A673 (cell line): ENCODE measurements around the gene RHOBTB1. TPM values are rescaled to one million over a fixed set of nuclear protein-coding genes. Genes with fewer than 3 reads are reported as not detected.

Experiments used
- BruUV-seq: library from RNA; stranded (reverse); fragments of 400-500 nt; replicated peaks from 2 replicates; lab custom pipeline; 2021; lab: Mats Ljungman, UMichigan
- CTCF ChIA-PET: fragments of 300-600 bp; sonication (Branson Sonifier 250); formaldehyde crosslinking; loops from one replicate; lab custom pipeline; 2022; ENCODE audit warnings: antibody characterized with exemption; lab: Charles Lee
- POLR2A ChIA-PET: fragments of 300-600 bp; sonication (Branson Sonifier 250); formaldehyde crosslinking; loops from one replicate; lab custom pipeline; 2022; ENCODE audit warnings: antibody characterized with exemption; ENCODE audit not compliant: low non-redundant PET; lab: Charles Lee
- DNase-seq: peaks from one replicate; pipeline ENCODE4 v3.0.0-alpha.2; 2015; ENCODE audit warnings: low spot score
- H3K27ac ChIP-seq: fragments of 200-600 bp; sonication (generic); 2 replicates; pipeline ENCODE4 v1.5.1; 2016; ENCODE audit warnings: mixed run types, low read depth, mild to moderate bottlenecking, mixed read lengths, antibody characterized with exemption, low read length; ENCODE audit not compliant: poor library complexity, severe bottlenecking
- H3K27me3 ChIP-seq: fragments of 200-600 bp; sonication (generic); replicated peaks from 2 replicates; pipeline ENCODE4 v1.6.1; 2017; ENCODE audit warnings: mixed run types, low read depth, mild to moderate bottlenecking, mixed read lengths, antibody characterized with exemption, low read length; ENCODE audit not compliant: insufficient read depth, poor library complexity
- H3K36me3 ChIP-seq: fragments of 200-600 bp; sonication (generic); 2 replicates; pipeline ENCODE4 v1.6.1; 2016; ENCODE audit warnings: mixed run types, mild to moderate bottlenecking, mixed read lengths, antibody characterized with exemption, low read length; ENCODE audit not compliant: insufficient read depth, poor library complexity, severe bottlenecking
- H3K4me1 ChIP-seq: fragments of 200-600 bp; sonication (generic); 2 replicates; pipeline ENCODE4 v1.6.1; 2017; ENCODE audit warnings: mixed run types, mild to moderate bottlenecking, mixed read lengths, antibody characterized with exemption, low read length; ENCODE audit not compliant: insufficient read depth, poor library complexity, severe bottlenecking
- H3K4me3 ChIP-seq: fragments of 200-600 bp; sonication (generic); 2 replicates; pipeline ENCODE4 v1.5.1; 2016; ENCODE audit warnings: low read depth, mixed run types, mild to moderate bottlenecking, mixed read lengths, low read length; ENCODE audit not compliant: poor library complexity, severe bottlenecking
- H3K9me3 ChIP-seq: fragments of 200-600 bp; sonication (generic); 2 replicates; pipeline ENCODE4 v1.6.1; 2016; ENCODE audit warnings: mixed run types, low read depth, mild to moderate bottlenecking, mixed read lengths, antibody characterized with exemption, low read length; ENCODE audit not compliant: poor library complexity, severe bottlenecking
- EZH2 ChIP-seq: fragments of 200-600 bp; sonication (generic); IDR thresholded peaks from 2 replicates; pipeline ENCODE4 v1.6.1; 2017; ENCODE audit warnings: borderline replicate concordance, low read depth, mild to moderate bottlenecking, mixed read lengths, antibody characterized with exemption, low read length; ENCODE audit not compliant: poor library complexity, severe bottlenecking
- intact Hi-C: fragments of 100-400 bp; cut with micrococcal nuclease; formaldehyde crosslinking; loops from one replicate; pipeline ENCODE4 v1.10.0; 2022; ENCODE audit not compliant: unreplicated experiment
- total RNA-seq: library from RNA; stranded (reverse); gene quantifications from 2 replicates; pipeline ENCODE4 v1.2.3, GENCODE V29; 2021
- TF ChIP-seq, protein P1 (sequence below): fragments of 300-800, 200-600 bp; sonication (generic); conservative IDR thresholded peaks from 2 replicates; pipeline ENCODE4 v1.5.1; 2017; ENCODE audit warnings: low read depth, mild to moderate bottlenecking, antibody characterized with exemption, low read length, moderate library complexity, mixed read lengths

The RHOBTB1 gene
- total RNA-seq, 1 experiment from 2014 or later, result 5.2 TPM

DNA sequence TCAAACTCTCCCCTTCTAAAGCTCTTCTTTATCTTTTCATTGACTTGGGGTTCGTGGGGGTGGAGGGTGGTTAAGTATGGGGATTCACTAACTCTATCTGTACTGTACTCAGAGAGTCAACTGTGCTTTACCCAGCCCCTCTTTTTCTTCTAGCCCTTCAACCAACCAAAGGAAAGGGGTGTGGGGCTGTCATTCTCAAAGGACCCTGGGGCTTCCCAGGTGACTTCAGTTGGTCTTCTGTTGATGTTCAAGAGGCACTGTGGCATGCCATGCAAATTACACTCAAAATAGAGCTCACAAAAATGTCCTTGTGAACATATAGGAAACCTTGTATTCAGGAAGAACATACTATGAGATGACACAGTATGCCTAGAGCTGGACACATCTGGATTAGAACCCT, 16.9 kb upstream of the RHOBTB1 start:
- Histone ChIP-seq H3K9me3 (no peaks in the 10 kb centered on the region), H3K4me3 (no peak overlapping the region), H3K27me3 (no peaks in the 10 kb centered on the region), H3K4me1 (peaks cover 13% of the 10 kb centered on the region), H3K36me3 (no peaks in the 10 kb centered on the region), H3K27ac (no peak overlapping the region)
- CTCF ChIA-PET, result no interaction called here
- no TSS peak for BruUV-seq
- POLR2A ChIA-PET, result no interaction called here
- intact Hi-C loops, result loop anchor here (5.0 kb wide), 1 partner anchor 321 kb away; no protein-coding TSS in a partner anchor
- TF ChIP-seq EZH2, result no peak
- TF ChIP-seq, protein P1, sequence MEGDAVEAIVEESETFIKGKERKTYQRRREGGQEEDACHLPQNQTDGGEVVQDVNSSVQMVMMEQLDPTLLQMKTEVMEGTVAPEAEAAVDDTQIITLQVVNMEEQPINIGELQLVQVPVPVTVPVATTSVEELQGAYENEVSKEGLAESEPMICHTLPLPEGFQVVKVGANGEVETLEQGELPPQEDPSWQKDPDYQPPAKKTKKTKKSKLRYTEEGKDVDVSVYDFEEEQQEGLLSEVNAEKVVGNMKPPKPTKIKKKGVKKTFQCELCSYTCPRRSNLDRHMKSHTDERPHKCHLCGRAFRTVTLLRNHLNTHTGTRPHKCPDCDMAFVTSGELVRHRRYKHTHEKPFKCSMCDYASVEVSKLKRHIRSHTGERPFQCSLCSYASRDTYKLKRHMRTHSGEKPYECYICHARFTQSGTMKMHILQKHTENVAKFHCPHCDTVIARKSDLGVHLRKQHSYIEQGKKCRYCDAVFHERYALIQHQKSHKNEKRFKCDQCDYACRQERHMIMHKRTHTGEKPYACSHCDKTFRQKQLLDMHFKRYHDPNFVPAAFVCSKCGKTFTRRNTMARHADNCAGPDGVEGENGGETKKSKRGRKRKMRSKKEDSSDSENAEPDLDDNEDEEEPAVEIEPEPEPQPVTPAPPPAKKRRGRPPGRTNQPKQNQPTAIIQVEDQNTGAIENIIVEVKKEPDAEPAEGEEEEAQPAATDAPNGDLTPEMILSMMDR, result no peak
- DNase-seq, result no peak

DNA sequence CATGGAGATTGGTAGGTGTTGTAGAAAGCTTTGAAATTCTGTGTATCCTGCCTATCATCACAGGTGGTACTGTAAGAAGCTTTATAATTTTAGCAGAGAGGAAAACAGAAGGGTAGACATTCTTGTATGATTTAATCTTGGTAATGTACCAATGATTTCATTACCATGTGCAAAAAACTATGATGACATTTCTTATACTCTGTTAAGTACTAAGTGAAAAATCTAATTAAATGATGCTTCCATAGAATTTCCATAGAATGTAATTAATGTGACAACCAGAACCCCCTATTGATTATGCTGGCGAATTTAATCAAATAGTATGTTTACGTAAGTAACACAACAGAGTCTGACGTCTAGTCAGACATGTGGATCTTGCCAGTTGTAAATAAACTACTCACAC, 16.0 kb upstream of the RHOBTB1 start:
- POLR2A ChIA-PET, result no interaction called here
- intact Hi-C loops, result loop anchor here (5.0 kb wide), 1 partner anchor 322 kb away; no protein-coding TSS in a partner anchor
- CTCF ChIA-PET, result no interaction called here

DNA sequence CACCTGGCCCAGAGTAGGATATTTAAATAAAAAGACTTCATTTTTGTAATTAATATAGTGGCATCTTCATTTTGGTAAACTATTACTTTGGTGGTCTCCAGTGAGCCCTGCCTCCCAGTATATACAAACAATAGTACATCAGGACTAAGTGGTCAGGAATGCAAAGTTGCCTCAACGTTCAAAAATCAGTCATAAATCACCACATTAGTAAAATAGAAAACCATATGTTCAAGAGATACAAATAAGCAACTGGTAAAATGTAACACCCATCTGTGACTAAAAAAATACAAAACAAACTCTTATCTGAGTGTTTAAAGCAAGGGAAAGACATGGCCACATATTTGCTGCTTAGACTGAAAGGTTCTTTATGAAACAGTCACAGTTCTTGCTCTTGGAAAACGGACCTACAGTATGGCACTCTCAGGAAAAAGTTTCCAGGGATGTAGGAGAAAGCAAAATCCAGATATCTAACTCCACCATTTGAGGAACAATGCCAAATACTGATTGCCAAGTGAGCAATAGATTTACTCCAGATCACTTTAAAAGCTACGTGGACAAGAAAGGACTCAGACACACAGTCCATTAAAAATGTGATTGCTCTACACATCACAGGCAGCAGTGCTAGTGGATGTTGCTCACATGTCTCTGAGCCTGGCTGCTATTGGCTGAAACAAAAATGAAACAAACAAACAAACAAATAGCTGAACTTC, 15.1 kb upstream of the RHOBTB1 start:
- Histone ChIP-seq H3K4me1 (peaks cover 8% of the 10 kb centered on the region), H3K27me3 (no peaks in the 10 kb centered on the region), H3K36me3 (no peaks in the 10 kb centered on the region), H3K4me3 (no peak overlapping the region), H3K9me3 (no peaks in the 10 kb centered on the region), H3K27ac (no peak overlapping the region)
- CTCF ChIA-PET, result no interaction called here
- no TSS peak for BruUV-seq
- TF ChIP-seq, protein P1, result no peak
- TF ChIP-seq EZH2, result no peak
- intact Hi-C loops, result no loop called here
- DNase-seq, result no peak
- POLR2A ChIA-PET, result no interaction called here

More for the DNA sequence above, 16.0 kb upstream of the RHOBTB1 start:
- no peaks in the 10 kb centered on the region for H3K9me3 ChIP-seq
- H3K27ac ChIP-seq, result no peak overlapping the region
- H3K36me3 ChIP-seq, result no peaks in the 10 kb centered on the region
- no peak overlapping the region for H3K4me3 ChIP-seq
- TF ChIP-seq, protein P1, result no peak
- TF ChIP-seq EZH2, result no peak
- no peaks in the 10 kb centered on the region for H3K27me3 ChIP-seq
- H3K4me1 ChIP-seq, result peaks cover 13% of the 10 kb centered on the region
- BruUV-seq, result no TSS peak
- no peak for DNase-seq
